ENCODE results near the gene METTL9. TPM values are rescaled to one million over a fixed set of nuclear protein-coding genes. Genes with fewer than 3 reads are reported as not detected.
"Not testable (repeated sequence)": the region's sequence is repeated elsewhere in the genome, so short reads cannot be mapped to it uniquely, and the experiment has no call there.

Gene METTL9
- total RNA-seq, 2 donors from 2014 or later, result 98.6 to 100 TPM

DNA sequence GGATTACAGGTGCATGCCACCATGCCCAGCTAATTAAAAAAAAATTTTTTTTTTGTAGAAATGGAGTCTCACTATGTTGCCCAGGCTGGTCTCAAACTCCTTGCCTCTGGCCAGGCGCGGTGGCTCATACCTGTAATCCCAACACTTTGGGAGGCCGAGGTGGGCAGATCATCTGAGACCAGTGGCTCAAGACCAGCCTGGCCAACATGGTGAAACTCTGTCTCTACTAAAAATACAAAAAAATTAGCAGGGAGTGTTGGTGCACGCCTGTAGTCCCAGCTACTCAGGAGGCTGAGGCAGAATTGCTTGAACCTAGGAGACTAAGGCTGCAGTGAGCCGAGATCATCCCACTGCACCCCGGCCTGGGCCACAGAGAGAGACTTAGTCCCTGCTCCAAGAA lies 19.2 kb upstream of the METTL9 start:
- not testable (repeated sequence) for DNase-seq (ENCODE audit: low spot score)

DNA sequence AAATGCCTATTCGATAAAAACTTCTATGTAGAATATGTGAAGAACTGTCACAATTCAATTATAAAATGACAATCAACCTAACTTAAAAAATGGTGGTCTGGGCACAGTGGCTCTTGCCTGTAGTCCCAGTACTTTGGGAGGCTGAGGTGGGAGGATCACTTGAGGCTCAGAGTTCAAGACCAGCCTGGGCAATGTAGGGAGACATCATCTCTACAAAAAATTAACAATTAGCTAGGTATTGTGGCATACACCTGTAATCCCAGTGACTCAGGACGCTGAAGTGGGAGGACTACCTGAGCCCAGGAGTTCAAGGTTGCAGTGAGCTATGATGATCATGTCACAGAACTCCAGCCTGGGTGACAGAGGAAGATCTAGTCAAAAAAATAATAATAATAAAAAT lies 18.6 kb upstream of the METTL9 start:
- DNase-seq (ENCODE audit: low spot score), result no peak
- ATAC-seq (ENCODE audit: insufficient number of reproducible peaks, low FRiP score, low read depth), result no peak
- Histone ChIP-seq H3K27me3 (replicated peaks; ENCODE audit: insufficient read depth) (no peaks in the 10 kb centered on the region), H3K9me3 (no peaks in the 10 kb centered on the region), H3K4me3 (no peak overlapping the region), H3K36me3 (no peaks in the 10 kb centered on the region), H3K4me1 (ENCODE audit: control insufficient read depth in 1 of 2, low read depth in 2 of 2) (no peaks in the 10 kb centered on the region), H3K27ac (no peak overlapping the region)
- TF ChIP-seq, protein P1, sequence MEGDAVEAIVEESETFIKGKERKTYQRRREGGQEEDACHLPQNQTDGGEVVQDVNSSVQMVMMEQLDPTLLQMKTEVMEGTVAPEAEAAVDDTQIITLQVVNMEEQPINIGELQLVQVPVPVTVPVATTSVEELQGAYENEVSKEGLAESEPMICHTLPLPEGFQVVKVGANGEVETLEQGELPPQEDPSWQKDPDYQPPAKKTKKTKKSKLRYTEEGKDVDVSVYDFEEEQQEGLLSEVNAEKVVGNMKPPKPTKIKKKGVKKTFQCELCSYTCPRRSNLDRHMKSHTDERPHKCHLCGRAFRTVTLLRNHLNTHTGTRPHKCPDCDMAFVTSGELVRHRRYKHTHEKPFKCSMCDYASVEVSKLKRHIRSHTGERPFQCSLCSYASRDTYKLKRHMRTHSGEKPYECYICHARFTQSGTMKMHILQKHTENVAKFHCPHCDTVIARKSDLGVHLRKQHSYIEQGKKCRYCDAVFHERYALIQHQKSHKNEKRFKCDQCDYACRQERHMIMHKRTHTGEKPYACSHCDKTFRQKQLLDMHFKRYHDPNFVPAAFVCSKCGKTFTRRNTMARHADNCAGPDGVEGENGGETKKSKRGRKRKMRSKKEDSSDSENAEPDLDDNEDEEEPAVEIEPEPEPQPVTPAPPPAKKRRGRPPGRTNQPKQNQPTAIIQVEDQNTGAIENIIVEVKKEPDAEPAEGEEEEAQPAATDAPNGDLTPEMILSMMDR (IDR thresholded peaks at IDR 0.05), result no peak

More for the DNA sequence above, 19.2 kb upstream of the METTL9 start:
- H3K36me3 ChIP-seq; H3K4me1 ChIP-seq (ENCODE audit: control insufficient read depth in 1 of 2, low read depth in 2 of 2); ATAC-seq (ENCODE audit: insufficient number of reproducible peaks, low FRiP score, low read depth); H3K9me3 ChIP-seq; H3K27me3 ChIP-seq (replicated peaks; ENCODE audit: insufficient read depth); H3K4me3 ChIP-seq; H3K27ac ChIP-seq: not testable (repeated sequence)

DNA sequence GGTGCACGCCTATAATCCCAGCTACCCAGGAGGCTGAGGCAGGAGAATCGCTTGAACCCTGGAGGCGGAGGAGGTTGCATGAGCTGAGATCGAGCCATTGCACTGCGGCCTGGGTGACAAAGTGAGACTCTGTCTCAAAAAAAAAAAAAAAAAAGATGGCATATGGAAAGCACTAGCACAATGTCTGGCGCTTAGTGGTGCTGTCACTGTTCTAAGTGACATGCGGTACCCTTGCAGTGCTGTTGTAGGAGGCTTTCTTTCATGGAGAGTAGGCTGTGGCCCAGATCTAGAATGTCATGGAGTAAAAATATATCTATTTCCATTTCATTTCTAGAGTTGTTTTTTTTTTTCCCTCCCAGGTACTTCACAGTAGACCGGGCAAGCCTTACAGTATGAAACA lies 14.6 kb upstream of the METTL9 start:
- Histone ChIP-seq H3K27ac (no peak overlapping the region), H3K9me3 (no peaks in the 10 kb centered on the region), H3K36me3 (no peaks in the 10 kb centered on the region), H3K27me3 (replicated peaks; ENCODE audit: insufficient read depth) (no peaks in the 10 kb centered on the region), H3K4me3 (no peak overlapping the region), H3K4me1 (ENCODE audit: control insufficient read depth in 1 of 2, low read depth in 2 of 2) (no peaks in the 10 kb centered on the region)
- ATAC-seq (ENCODE audit: insufficient number of reproducible peaks, low FRiP score, low read depth) (no peak), DNase-seq (ENCODE audit: low spot score) (no peak)
- TF ChIP-seq, protein P1 (IDR thresholded peaks at IDR 0.05), result no peak

DNA sequence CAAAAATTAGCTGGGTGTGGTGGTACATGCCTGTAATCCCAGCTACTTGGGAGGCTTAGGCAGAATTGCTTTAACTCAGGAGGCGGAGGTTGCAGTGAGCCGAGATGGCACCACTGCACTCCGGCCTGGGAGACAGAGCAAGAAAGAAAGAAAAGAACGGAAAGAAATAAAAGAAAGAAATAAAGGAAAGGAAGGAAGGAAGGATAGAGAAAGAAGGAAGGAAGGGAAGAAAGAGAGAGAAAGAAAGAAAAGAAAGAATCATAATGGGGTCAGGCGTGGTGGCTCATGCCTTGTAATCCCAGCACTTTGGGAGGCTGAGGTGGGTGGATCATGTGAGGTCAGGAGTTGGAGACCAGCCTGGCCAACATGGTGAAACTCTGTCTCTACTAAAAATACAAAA lies 10.8 kb upstream of the METTL9 start:
- H3K27me3 ChIP-seq (replicated peaks; ENCODE audit: insufficient read depth); H3K4me3 ChIP-seq; H3K36me3 ChIP-seq; H3K27ac ChIP-seq; ATAC-seq (ENCODE audit: insufficient number of reproducible peaks, low FRiP score, low read depth); H3K9me3 ChIP-seq; H3K4me1 ChIP-seq (ENCODE audit: control insufficient read depth in 1 of 2, low read depth in 2 of 2); DNase-seq (ENCODE audit: low spot score): not testable (repeated sequence)

DNA sequence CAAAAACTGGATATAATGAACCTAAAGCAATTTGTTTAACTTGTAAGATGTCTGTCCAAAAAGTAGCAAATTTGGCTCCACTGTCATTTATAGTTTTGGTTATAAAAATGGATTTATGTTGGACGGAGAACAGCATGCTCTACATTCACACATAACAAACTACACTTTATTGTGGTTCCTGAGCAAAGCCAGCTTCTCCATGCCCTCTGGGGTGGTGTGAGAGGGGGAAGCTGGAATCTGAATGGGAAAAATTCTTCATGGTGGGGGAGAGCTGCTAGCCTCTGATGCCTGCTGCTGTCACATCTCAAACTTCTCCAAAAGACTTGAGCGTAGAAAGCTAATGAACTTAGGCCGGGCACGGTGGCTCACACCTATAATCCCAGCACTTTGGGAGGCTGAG lies 9.8 kb upstream of the METTL9 start:
- no peak overlapping the region for H3K4me3 ChIP-seq
- no peak overlapping the region for H3K27ac ChIP-seq
- H3K9me3 ChIP-seq, result no peaks in the 10 kb centered on the region
- DNase-seq (ENCODE audit: low spot score), result no peak
- ATAC-seq (ENCODE audit: insufficient number of reproducible peaks, low FRiP score, low read depth), result no peak
- H3K27me3 ChIP-seq (replicated peaks; ENCODE audit: insufficient read depth), result no peaks in the 10 kb centered on the region
- H3K4me1 ChIP-seq (ENCODE audit: control insufficient read depth in 1 of 2, low read depth in 2 of 2), result no peaks in the 10 kb centered on the region
- TF ChIP-seq, protein P1 (IDR thresholded peaks at IDR 0.05), result no peak
- no peaks in the 10 kb centered on the region for H3K36me3 ChIP-seq

DNA sequence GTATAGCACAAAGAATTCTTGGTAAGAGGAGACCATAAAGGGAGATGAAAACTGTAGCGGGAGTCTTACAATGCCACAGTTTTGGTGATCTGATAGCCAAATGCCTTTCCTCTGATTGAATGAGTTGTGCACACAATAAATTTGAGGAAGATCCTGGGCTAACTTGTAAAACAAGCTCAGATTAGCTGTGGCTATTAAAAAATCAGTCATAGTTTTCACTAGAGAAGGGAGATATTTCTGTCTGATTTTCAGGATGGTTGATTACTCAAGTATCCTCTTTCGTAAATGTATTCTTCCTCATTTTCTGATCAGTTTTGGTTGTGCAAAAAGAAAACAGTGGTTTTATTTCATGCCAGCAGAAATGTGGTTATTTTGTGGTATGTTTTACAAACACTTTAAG lies 9.1 kb upstream of the METTL9 start:
- TF ChIP-seq, protein P1 (IDR thresholded peaks at IDR 0.05), result no peak
- Histone ChIP-seq H3K27me3 (replicated peaks; ENCODE audit: insufficient read depth) (no peaks in the 10 kb centered on the region), H3K4me3 (no peak overlapping the region), H3K36me3 (no peaks in the 10 kb centered on the region), H3K9me3 (no peaks in the 10 kb centered on the region), H3K4me1 (ENCODE audit: control insufficient read depth in 1 of 2, low read depth in 2 of 2) (no peaks in the 10 kb centered on the region), H3K27ac (no peak overlapping the region)
- ATAC-seq (ENCODE audit: insufficient number of reproducible peaks, low FRiP score, low read depth) (no peak), DNase-seq (ENCODE audit: low spot score) (no peak)
